HuH-7.5 (cell line): ENCODE data around the gene DOLK.

ENCODE experiments used
- DNase-seq: peaks from one replicate; pipeline ENCODE4 v3.0.0; 2011; ENCODE audit warnings: low spot score

Gene DOLK

GRCh38 chr9:128906741-128907140 lies 40.7 kb downstream of the DOLK start:
- DNase-seq, result no peak

- no peak for DNase-seq
Measured at GRCh38 chr9:128905964-128906363, 41.4 kb downstream of the DOLK start.

GRCh38 chr9:128903871-128904620 lies 43.4 kb downstream of the DOLK start:
- DNase-seq, result no peak

- no peak for DNase-seq
Measured at GRCh38 chr9:128903079-128903461, 44.3 kb downstream of the DOLK start.

GRCh38 chr9:128902351-128903078 lies 44.9 kb downstream of the DOLK start:
- no peak for DNase-seq

- no peak for DNase-seq
Measured at GRCh38 chr9:128901822-128902221, 45.6 kb downstream of the DOLK start.

DNA sequence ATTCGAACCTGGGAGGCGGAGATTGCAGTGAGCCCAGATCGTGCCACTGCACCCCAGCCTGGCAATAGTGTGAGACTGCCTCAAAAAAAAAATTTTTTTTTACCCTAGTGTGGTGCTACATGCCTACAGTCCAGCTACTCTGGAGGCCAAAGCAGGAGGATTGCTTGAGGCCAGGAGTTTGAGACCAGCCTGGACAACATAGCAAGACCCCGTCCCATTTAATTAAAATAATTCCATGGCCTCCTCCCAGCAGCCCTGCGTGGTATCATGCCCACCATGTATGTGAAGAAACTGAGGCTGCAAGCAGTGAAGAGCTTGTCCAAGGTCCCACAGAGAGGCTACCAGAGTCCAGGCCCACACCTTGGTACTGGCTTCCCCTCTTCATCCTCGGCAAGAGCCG lies 46.0 kb downstream of the DOLK start:
- DNase-seq, result no peak

GRCh38 chr9:128899566-128900322 lies 47.7 kb downstream of the DOLK start:
- DNase-seq, result no peak

DNA sequence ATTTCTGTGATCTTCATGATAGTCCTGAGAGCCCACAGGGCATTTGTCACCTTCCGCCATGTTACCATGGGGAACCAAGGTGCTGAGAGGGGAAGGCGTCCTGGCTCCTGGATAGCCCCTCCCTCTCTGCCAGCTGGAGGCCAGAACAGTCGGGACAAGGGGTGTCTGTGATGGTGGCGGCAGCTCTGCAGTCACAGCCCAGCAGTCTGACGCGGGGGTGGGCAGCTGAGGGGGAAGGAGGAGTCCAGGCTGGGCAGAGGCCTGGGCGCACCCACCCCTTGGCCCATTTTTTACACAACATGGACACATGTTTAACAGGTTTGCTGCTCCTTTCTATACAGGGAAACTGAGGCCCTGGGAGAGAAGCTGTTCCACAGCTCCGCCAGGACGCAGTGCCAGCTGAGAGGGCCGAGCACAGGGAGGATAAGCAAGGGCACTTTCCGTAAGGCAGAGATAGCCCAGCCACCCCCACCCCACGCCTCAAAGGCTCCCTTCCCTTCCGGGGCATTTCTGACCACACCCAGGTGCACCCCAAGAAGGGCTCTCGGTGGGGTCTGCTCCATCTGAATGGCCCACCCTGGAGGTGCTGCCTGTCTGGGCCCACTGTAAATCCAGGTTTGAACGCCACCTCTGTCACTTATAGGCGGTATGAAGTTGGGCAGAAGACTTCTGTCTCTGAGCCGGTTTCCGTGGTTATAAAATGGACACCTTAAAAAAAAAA lies 48.4 kb downstream of the DOLK start:
- no peak for DNase-seq

- DNase-seq, result no peak
Measured at GRCh38 chr9:128898382-128898781, 49.0 kb downstream of the DOLK start.

GRCh38 chr9:128895556-128895955 lies 51.8 kb downstream of the DOLK start:
- DNase-seq, result no peak
